ENCODE data around the gene CFAP20DC.

DNA sequence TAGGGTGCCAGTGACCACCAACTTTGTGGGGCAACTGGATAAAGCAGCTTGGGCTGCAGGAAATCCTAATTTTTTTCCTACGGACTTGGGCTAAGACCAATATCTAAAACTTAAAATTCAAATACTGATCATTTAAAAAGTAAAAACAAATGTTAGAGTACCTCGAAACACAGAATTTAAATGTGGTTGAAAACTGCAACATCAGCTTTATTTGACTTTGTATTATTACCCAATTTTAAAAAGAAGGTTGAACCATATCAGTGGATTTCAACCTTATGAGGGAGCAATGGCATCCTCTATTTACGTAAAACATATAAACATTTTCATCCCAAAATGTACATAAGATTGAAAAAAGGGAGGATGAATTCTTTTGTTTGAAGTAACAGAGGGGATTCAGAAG is 26.2 kb downstream of the CFAP20DC start:
- TF ChIP-seq, protein P1, sequence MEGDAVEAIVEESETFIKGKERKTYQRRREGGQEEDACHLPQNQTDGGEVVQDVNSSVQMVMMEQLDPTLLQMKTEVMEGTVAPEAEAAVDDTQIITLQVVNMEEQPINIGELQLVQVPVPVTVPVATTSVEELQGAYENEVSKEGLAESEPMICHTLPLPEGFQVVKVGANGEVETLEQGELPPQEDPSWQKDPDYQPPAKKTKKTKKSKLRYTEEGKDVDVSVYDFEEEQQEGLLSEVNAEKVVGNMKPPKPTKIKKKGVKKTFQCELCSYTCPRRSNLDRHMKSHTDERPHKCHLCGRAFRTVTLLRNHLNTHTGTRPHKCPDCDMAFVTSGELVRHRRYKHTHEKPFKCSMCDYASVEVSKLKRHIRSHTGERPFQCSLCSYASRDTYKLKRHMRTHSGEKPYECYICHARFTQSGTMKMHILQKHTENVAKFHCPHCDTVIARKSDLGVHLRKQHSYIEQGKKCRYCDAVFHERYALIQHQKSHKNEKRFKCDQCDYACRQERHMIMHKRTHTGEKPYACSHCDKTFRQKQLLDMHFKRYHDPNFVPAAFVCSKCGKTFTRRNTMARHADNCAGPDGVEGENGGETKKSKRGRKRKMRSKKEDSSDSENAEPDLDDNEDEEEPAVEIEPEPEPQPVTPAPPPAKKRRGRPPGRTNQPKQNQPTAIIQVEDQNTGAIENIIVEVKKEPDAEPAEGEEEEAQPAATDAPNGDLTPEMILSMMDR (IDR thresholded peaks at IDR 0.05; ENCODE audit: low read depth, low read length, poor library complexity, severe bottlenecking) = no peak
- TF ChIP-seq EZH2phosphoT487 (IDR thresholded peaks at IDR 0.05; ENCODE audit: borderline replicate concordance, low read length) = no peak
